DMS153 treated with DMSO at 0.1 percent for 48 hours (cell line): ENCODE results near the gene ZHX3.

Experiments
- DNase-seq: peaks from one replicate; lab custom pipeline; 2025; ENCODE audit not compliant: unreplicated experiment; lab: John Stamatoyannopoulos, UW

The ZHX3 gene

GRCh38 chr20:41299899-41300298 lies 17.6 kb downstream of the ZHX3 start:
- DNase-seq, result no peak

DNA sequence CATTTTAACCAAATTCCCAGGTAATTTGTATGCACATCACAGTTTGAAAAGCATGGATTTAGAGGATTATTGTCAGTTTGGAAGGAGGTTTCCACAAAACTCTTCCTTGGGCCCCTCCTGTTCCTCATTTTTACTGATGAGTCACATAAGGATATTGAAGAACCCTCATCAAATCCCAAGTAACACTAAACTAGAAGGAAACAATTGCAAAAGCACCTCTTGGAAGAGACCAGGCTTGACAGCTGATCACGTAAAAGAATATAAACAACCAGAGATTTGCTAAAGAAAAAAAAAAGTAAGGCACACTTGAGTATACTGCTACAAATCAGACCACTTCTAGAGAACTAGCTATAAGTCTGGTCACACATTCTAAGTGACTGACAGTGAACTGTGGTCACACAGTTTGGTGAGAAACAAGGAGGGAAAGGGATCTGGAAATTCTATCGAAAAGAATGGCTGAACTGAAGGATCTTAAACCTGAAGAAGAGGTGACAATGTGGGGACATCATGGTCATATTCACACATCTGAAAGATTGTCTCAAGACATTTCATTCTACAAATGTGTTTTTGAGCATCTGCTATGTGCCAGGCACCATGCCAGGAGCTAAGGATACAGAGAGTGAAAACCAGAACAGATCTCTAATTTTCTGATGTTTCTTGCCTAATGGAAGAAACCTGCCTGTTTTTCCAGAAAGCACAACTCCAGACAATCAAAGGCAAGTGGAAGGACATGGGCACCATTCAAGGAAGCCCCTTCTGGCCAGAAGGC lies 24.1 kb downstream of the ZHX3 start:
- no peak for DNase-seq

- no peak for DNase-seq
These were observed 26.6 kb downstream of the ZHX3 start for GRCh38 chr20:41290804-41291389.

DNA sequence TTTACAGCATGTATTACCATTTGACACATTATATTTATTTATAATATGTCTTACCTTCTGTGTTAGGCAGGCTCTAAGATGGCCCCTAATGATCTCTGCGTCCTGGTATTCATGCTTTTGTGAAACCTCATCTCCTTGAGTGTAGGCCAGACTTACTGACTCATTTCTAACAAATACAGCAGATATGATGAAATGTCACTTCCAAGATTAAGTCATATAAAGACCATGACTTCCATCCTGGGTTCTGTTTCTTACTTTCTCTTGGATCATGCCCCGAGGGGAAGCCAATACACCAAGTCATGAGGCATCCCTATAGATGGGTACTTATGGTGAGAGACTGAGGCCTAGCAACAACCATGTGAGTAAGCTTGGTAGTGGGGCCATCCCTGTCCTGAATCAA lies 30.2 kb downstream of the ZHX3 start:
- DNase-seq, result no peak

DNA sequence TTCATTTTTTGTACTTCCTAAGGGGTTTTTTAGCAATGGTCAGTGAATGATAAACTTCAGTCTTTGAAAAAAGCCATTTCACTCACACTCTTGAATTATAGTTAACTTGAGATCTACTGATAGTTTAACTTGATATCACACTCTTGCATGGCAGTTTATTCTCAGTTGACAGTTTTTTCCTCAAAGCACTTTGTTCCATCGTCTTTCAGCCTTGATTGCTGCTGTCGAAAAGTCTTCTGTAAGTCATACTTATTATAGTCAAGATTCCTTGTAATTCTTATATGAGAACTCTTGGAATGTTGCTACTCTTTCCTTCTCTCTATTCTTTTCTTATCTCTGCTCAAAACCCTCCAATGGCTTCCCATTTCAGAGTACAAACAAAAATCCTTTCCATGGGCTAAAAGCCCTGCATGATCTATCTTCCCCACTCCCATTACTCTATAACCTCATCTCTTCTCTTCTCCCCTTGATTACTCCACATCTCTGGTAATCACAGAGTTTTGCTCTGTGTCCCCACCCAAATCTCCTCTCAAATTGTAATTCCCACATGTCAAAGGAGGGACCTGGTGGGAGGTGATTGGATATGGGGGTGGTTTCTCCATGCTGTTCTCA lies 31.2 kb downstream of the ZHX3 start:
- DNase-seq, result no peak

- no peak for DNase-seq
These were observed 37.8 kb downstream of the ZHX3 start for GRCh38 chr20:41279546-41280225.

DNA sequence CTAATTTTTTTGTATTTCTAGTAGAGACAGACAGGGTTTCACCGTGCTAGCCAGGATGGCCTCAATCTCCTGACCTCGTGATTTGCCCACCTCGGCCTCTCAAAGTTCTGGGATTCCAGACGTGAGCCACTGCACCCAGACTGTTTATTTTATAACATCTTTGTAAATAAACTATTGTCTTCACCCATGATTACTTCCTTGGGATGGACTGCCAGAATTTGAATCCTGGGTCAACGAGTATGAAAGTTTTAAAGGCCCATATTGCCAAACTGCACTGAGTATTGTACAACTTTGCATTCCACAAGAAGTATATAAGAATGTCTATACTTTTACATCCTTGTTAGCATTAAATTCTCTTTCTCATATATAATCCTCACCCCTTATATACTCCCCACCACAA lies 38.6 kb downstream of the ZHX3 start:
- DNase-seq, result no peak

- DNase-seq, result no peak
These were observed 40.5 kb downstream of the ZHX3 start for GRCh38 chr20:41277049-41277448.

GRCh38 chr20:41276317-41276751 lies 41.2 kb downstream of the ZHX3 start:
- DNase-seq, result no peak

- no peak for DNase-seq
These were observed 42.2 kb downstream of the ZHX3 start for GRCh38 chr20:41275301-41275731.

GRCh38 chr20:41274152-41274551 lies 43.4 kb downstream of the ZHX3 start:
- DNase-seq, result no peak

DNA sequence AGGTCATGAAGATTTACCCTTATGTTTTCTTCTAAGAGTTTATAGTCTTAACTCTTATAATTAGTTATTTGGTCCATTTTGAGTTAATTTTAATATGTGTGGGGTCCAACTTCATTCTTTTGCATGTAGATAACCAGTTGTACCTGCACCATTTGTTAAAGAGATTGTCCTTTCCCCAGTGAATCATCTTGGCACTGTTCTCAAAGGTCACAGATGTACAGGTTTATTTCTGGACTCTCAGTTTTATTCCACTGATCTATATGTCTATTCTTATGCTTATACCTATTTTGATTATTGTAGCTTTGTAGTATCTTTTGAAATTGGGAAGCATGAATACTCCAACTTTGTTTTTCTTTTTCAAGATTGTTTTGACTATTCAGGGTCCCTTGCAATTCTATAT lies 44.1 kb downstream of the ZHX3 start:
- DNase-seq, result no peak

- no peak for DNase-seq
These were observed 45.2 kb downstream of the ZHX3 start for GRCh38 chr20:41272339-41272738.

DNA sequence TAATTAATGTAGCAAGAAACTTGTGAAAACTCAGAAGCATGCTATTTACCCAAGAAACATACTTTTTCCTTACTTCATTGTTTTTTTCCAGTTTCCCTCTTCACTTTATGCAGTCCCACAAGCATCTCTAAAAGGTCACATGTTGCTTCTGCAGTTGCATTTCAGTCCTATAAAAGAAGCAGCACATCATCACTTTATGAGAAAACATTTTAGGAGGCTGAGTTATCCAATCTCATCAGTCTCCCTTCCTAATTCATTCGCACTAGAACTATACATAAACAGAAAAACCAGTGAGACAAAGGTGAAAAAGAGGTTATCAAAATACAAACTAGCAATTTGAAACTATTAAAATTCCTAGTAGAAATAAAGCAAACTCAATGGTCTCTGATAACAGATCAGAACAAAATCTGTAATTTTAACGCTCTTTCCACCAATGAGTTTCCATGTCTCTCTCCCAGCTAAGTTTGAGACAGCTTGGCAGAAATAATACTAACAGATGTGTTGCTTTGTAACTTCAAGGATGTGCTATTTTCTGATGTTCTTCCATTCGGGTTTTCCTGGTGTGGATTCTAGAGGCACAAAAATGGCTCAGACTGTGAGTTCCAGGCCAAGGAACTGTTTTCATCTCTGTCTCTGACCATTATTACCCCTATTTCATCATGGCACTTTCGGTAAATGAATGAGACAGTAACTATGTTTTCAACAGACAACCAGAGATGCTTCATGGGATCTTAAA lies 48.4 kb downstream of the ZHX3 start:
- DNase-seq, result no peak

GRCh38 chr20:41268402-41268801 lies 49.1 kb downstream of the ZHX3 start:
- DNase-seq, result no peak

DNA sequence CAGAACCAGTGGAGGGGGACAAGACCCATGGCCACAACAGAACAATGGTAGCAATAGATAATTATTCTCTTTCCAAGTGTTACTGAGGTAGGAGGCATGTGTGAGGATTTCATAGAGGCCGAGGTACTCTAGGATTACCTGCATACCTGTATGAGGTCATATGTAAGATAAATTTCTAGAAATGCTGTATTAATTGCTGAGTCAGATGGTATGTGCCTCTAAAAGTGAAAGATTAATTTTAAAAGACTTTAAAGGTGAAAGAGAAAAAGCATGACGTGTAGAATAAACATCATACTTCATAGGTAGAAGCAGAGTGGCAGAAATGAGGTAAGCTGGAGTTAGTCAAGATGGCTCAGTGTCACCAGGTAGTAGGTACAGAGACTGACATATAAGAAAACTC lies 51.6 kb downstream of the ZHX3 start:
- no peak for DNase-seq

GRCh38 chr20:41264819-41265218 lies 52.7 kb downstream of the ZHX3 start:
- no peak for DNase-seq

- DNase-seq, result no peak
These were observed 55.5 kb downstream of the ZHX3 start for GRCh38 chr20:41261790-41262717.

GRCh38 chr20:41261260-41261659 lies 56.3 kb downstream of the ZHX3 start:
- no peak for DNase-seq

GRCh38 chr20:41260734-41261220 lies 56.8 kb downstream of the ZHX3 start:
- DNase-seq, result no peak
